Mesenchymal stem cell (in vitro differentiated cells and primary cell): Measurements from ENCODE around the gene PPP5C.

ENCODE experiments used
- DNase-seq: peaks from one replicate; pipeline ENCODE4 v3.0.0-alpha.2; 2013
- H2AFZ ChIP-seq: one replicate; pipeline ENCODE4 v1.6.1; 2013; ENCODE audit warnings: low read depth, mild to moderate bottlenecking, control low read depth, inconsistent platforms, low read length, moderate library complexity
- H2AK5ac ChIP-seq: 2 replicates; pipeline ENCODE4 v1.6.1; 2013; ENCODE audit warnings: low read length, moderate library complexity, mild to moderate bottlenecking, inconsistent platforms; ENCODE audit not compliant: severe bottlenecking
- H2BK120ac ChIP-seq: one replicate; pipeline ENCODE4 v1.6.1; 2013; ENCODE audit warnings: low read depth, mild to moderate bottlenecking, inconsistent platforms, low read length, moderate library complexity
- H2BK12ac ChIP-seq, 2 experiments: one replicate each; pipeline ENCODE4 v1.6.1; 2013; ENCODE audit warnings: inconsistent platforms in 2 of 2, low read length in 2 of 2, mild to moderate bottlenecking in 2 of 2, moderate library complexity in 2 of 2, control low read depth in 1 of 2
- H2BK15ac ChIP-seq: one replicate; pipeline ENCODE4 v1.6.1; 2013; ENCODE audit warnings: mild to moderate bottlenecking, low read depth, inconsistent platforms; ENCODE audit not compliant: poor library complexity, severe bottlenecking
- H2BK5ac ChIP-seq: 2 replicates; pipeline ENCODE4 v1.6.1; 2013; ENCODE audit warnings: low read depth, mild to moderate bottlenecking, low read length, control low read depth, inconsistent platforms; ENCODE audit not compliant: poor library complexity, severe bottlenecking
- H3K14ac ChIP-seq, 2 experiments: one replicate each; pipeline ENCODE4 v1.6.1; 2013; ENCODE audit warnings: inconsistent platforms in 2 of 2, low read length in 2 of 2, control low read depth in 1 of 2, mild to moderate bottlenecking in 1 of 2, moderate library complexity in 1 of 2
- H3K18ac ChIP-seq, 2 experiments: one replicate each; pipeline ENCODE4 v1.6.1; 2013; ENCODE audit warnings: inconsistent platforms in 2 of 2, low read length in 2 of 2, control low read depth in 1 of 2, low read depth in 1 of 2, mild to moderate bottlenecking in 1 of 2
- H3K23ac ChIP-seq, 2 experiments: one replicate each; pipeline ENCODE4 v1.6.1; 2013; ENCODE audit warnings: inconsistent platforms in 2 of 2, low read length in 2 of 2, mild to moderate bottlenecking in 2 of 2, moderate library complexity in 2 of 2, control low read depth in 1 of 2
- H3K27ac ChIP-seq: 2 replicates; pipeline ENCODE4 v1.5.1; 2013; ENCODE audit warnings: mild to moderate bottlenecking, moderate library complexity, low read length, control low read depth, inconsistent platforms; ENCODE audit not compliant: poor library complexity, severe bottlenecking
- H3K27me3 ChIP-seq, 2 experiments: 2 replicates each; pipeline versions ENCODE4 v1.6.1 to v1.7.0; 2013; ENCODE audit warnings: low read length in 2 of 2, mild to moderate bottlenecking in 2 of 2, moderate library complexity in 2 of 2, control low read depth in 1 of 2, inconsistent platforms in 1 of 2; ENCODE audit not compliant: control insufficient read depth in 1 of 2, insufficient read depth in 1 of 2
- H3K36me3 ChIP-seq, 2 experiments: 2 replicates each; pipeline versions ENCODE4 v1.6.1 to v1.7.0; 2013; ENCODE audit warnings: low read length in 2 of 2, control low read depth in 1 of 2, inconsistent platforms in 1 of 2, low read depth in 1 of 2, mild to moderate bottlenecking in 1 of 2; ENCODE audit not compliant: insufficient read depth in 2 of 2, control insufficient read depth in 1 of 2
- H3K4ac ChIP-seq, 2 experiments: one replicate each; pipeline ENCODE4 v1.6.1; 2013; ENCODE audit warnings: inconsistent platforms in 2 of 2, low read length in 2 of 2, mild to moderate bottlenecking in 2 of 2, moderate library complexity in 2 of 2, control low read depth in 1 of 2, low read depth in 1 of 2
- H3K4me1 ChIP-seq: 2 replicates; pipeline ENCODE4 v1.6.1; 2013; ENCODE audit warnings: low read depth, low read length, control low read depth; ENCODE audit not compliant: control insufficient read depth, insufficient read depth
- H3K4me2 ChIP-seq: 2 replicates; pipeline ENCODE4 v1.6.1; 2013; ENCODE audit warnings: low read length, mild to moderate bottlenecking, inconsistent platforms; ENCODE audit not compliant: poor library complexity, severe bottlenecking
- H3K4me3 ChIP-seq, 2 experiments: 2 replicates each; pipeline versions ENCODE4 v1.5.1 to v1.7.0; 2013; ENCODE audit warnings: low read length in 2 of 2, mild to moderate bottlenecking in 2 of 2, control low read depth in 1 of 2, low read depth in 1 of 2; ENCODE audit not compliant: insufficient read depth in 1 of 2
- H3K79me1 ChIP-seq: replicated peaks from 2 replicates; pipeline ENCODE4 v1.6.1; 2013; ENCODE audit warnings: mild to moderate bottlenecking, control low read depth, low read length, inconsistent platforms; ENCODE audit not compliant: poor library complexity, severe bottlenecking
- H3K9ac ChIP-seq: 2 replicates; pipeline ENCODE4 v1.7.0; 2013; ENCODE audit warnings: mild to moderate bottlenecking, low read length, moderate library complexity
- H3K9me3 ChIP-seq: 2 replicates; pipeline ENCODE4 v1.7.0; 2013; ENCODE audit warnings: mild to moderate bottlenecking, low read length; ENCODE audit not compliant: control insufficient read depth
- H4K8ac ChIP-seq: one replicate; pipeline ENCODE4 v1.6.1; 2013; ENCODE audit warnings: inconsistent platforms, mild to moderate bottlenecking, low read length, moderate library complexity
- H4K91ac ChIP-seq: one replicate; pipeline ENCODE4 v1.6.1; 2013; ENCODE audit warnings: mild to moderate bottlenecking, low read length, inconsistent platforms
- WGBS: methylation state at CpG from one replicate; pipeline ENCODE4 v1.1.7; 2013; ENCODE audit warnings: mixed read lengths; 5-methylcytosine and 5-hydroxymethylcytosine counted together

PPP5C gene

DNA sequence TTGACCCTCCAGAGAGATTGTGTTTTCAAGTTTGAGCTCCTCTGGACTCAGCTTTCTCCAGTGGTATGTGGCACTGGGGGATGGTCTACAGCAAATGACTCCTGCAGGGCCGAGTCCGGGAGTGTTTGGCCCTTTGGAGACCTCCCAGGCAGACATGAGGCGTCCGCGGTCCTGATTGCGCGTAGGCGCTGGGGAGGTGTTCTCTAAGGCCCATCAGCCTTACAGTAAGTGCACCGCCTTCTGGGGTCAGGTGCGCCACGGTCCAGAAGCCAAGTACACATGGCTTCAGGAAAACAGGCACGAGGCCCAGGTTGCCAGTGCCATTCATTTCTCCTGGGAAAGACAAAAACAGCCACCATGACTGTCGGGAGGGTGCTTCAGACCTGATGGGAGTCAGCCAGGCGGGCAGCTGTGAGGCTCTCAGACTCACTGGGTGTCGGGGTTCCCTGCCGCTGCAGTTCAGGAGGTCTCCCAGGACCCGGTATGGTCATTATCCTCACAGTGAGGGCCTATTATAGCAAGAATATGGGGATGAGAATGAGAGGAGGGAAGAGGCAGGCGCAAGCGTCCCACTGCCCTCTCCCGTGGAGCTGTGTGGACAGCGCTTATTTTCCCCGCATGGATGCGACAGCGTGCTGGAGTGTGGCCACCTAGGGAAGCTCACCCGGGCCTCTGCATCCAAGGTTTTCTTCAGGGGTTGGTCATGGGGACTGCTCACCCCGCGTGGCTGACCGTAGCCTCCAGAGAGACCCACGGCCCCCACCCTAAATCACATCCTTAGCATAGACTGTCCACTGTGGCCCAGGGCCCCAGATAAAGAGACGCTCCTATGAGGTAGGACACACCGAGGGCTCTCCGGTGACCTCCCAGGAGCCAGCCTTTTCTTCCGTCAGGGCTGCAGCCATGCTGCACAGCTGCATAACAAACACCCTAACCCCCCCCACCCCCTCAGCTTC lies 44.7 kb downstream of the PPP5C start:
- Histone ChIP-seq H3K4ac (peak overlapping the region; percentile 29), H2BK5ac (no peak overlapping the region), H3K4me2 (no peak overlapping the region), H3K9ac (peak overlapping the region; percentile 72), H2BK12ac (peak overlapping the region; percentile 79 to 80), H2BK120ac (peak overlapping the region; percentile 45), H2AFZ (no peak overlapping the region), H3K27ac (no peak overlapping the region), H3K27me3 (no peaks in the 10 kb centered on the region), H2BK15ac (peak overlapping the region; percentile 26), H3K9me3 (peaks cover 7% of the 10 kb centered on the region), H3K14ac (peak overlapping the region in 1 of 2 experiments; percentile 20), H3K23ac (no peak overlapping the region), H4K8ac (peak overlapping the region; percentile 90), H3K4me3 (peak overlapping the region in 1 of 2 experiments; percentile 59), H3K36me3 (peaks cover 64 to 73% of the 10 kb centered on the region in 2 experiments), H2AK5ac (no peak overlapping the region), H3K4me1 (peaks cover 10% of the 10 kb centered on the region), H3K18ac (peak overlapping the region; percentile 81 to 89), H4K91ac (peak overlapping the region; percentile 94), H3K79me1 (peaks cover 28% of the 10 kb centered on the region)
- whole genome bisulfite sequencing: 90% methylated on average over 32 of the region's 33 CpGs
- DNase-seq: no peak

DNA sequence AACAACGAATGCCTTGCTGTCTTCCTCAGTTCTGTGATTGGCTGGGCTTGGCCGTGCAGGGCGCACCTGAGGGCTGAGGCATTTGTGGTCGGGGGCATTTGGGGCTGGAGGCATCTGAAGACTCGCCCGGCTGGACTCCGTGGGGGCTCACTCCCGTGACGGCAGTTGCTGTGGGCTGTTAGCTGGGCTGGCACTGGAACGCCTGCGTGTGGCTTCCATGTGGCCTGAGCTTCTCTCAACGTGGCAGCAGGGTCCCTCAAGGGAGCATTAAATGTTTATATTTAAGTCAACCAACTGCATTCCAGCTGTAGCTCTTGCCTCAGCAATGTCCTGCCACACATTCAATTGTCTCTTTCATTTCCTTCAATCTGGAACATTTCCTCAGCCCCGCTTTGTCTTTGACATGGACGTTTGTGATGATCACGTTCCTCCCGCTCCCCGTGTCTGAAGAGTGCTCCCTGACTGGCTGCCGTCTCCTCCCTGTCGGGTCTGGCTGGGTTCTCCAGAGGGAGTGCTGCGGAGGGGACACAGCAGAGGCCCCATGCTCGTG lies 45.4 kb downstream of the PPP5C start:
- peak overlapping the region; percentile 93 for H4K8ac ChIP-seq

DNA sequence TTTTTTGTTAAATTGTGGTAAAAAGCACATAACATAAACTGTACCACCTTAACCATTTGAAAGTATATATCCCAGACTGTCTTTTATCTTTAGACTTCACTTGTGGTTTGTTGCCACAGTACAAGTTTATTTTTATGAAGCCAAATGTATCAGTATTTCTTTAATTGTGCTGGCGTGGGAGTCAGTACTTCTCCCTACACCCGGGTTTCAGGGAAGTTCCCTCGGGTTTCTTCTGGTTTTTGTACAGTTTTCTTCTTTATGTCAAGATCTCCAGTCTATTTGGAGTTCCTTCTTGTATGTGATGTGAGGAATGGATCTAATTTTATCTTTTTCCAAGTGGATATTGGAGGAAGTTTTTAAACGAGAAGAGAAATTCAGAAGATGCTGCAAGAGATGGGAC lies 46.0 kb downstream of the PPP5C start:
- H3K4me1 ChIP-seq: peaks cover 10% of the 10 kb centered on the region
- peak overlapping the region; percentile 58 to 84 for H3K18ac ChIP-seq
- H4K91ac ChIP-seq: no peak overlapping the region
- H3K79me1 ChIP-seq: peaks cover 18% of the 10 kb centered on the region
- H3K4me3 ChIP-seq: peak overlapping the region in 1 of 2 experiments; percentile 59
- no peak overlapping the region for H2BK5ac ChIP-seq
- no peaks in the 10 kb centered on the region for H3K27me3 ChIP-seq
- H2BK120ac ChIP-seq: peak overlapping the region; percentile 77
- WGBS: 81% methylated on average over 3 of the region's 4 CpGs
- H3K36me3 ChIP-seq: peaks cover 51 to 60% of the 10 kb centered on the region in 2 experiments
- H2AK5ac ChIP-seq: no peak overlapping the region
- no peak overlapping the region for H3K23ac ChIP-seq
- H2AFZ ChIP-seq: no peak overlapping the region
- no peak overlapping the region for H2BK15ac ChIP-seq
- H2BK12ac ChIP-seq: peak overlapping the region in 1 of 2 experiments; percentile 80
- H3K27ac ChIP-seq: no peak overlapping the region
- H3K14ac ChIP-seq: no peak overlapping the region
- H3K9ac ChIP-seq: peak overlapping the region; percentile 72
- H3K4ac ChIP-seq: peak overlapping the region in 1 of 2 experiments; percentile 2
- no peak overlapping the region for H3K4me2 ChIP-seq
- peaks cover 7% of the 10 kb centered on the region for H3K9me3 ChIP-seq
- peak overlapping the region; percentile 93 for H4K8ac ChIP-seq
- DNase-seq: no peak

More for the DNA sequence above, 45.4 kb downstream of the PPP5C start:
- Histone ChIP-seq H3K36me3 (peaks cover 56 to 65% of the 10 kb centered on the region in 2 experiments), H2BK15ac (peak overlapping the region; percentile 90), H3K27me3 (no peaks in the 10 kb centered on the region), H2BK5ac (no peak overlapping the region), H3K79me1 (peaks cover 21% of the 10 kb centered on the region), H3K4me2 (no peak overlapping the region), H2BK120ac (peak overlapping the region; percentile 77), H3K4me3 (peak overlapping the region in 1 of 2 experiments; percentile 59), H2BK12ac (peak overlapping the region; percentile 79 to 80), H3K4ac (peak overlapping the region; percentile 2 to 35), H2AK5ac (no peak overlapping the region), H3K14ac (no peak overlapping the region), H3K9me3 (peaks cover 7% of the 10 kb centered on the region), H2AFZ (no peak overlapping the region), H3K4me1 (peaks cover 10% of the 10 kb centered on the region), H3K27ac (no peak overlapping the region), H3K18ac (peak overlapping the region; percentile 31 to 89), H3K23ac (no peak overlapping the region), H3K9ac (peak overlapping the region; percentile 72), H4K91ac (peak overlapping the region; percentile 92)
- 15% methylated on average over 18 of the region's 21 CpGs for WGBS
- peak; percentile 90 for DNase-seq
